ENCODE results near the gene STX16.

DNA sequence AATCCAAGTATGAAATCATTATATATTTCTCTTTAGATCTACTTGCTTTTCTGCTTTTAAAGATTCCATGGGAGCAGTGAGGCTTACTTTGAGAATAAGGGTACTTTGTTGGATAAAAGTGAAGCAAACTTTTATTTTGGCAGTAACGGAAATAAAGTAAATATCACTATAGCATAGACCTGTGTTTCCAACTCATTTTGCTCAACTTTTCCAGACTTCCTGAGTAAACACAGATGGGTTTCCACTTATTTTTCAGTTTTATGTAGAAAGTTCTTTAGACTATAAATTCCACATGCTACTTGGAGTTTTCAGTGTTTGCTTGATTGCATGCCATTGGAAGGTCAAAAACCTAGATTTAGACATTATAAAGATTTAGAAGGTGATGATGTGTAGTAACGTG is 6.2 kb downstream of the STX16 start:
- TF ChIP-seq POLR2A (IDR thresholded peaks at IDR 0.05), result no peak
- no peak for TF ChIP-seq CTCF (IDR thresholded peaks at IDR 0.05)
- TF ChIP-seq EP300 (IDR thresholded peaks at IDR 0.05), result no peak
- no peak for TF ChIP-seq POLR2AphosphoS5 (IDR thresholded peaks at IDR 0.05)

Measured in sigmoid colon (tissue), 4 donors.